ENCODE results near the gene INTS6.

Gene INTS6

DNA sequence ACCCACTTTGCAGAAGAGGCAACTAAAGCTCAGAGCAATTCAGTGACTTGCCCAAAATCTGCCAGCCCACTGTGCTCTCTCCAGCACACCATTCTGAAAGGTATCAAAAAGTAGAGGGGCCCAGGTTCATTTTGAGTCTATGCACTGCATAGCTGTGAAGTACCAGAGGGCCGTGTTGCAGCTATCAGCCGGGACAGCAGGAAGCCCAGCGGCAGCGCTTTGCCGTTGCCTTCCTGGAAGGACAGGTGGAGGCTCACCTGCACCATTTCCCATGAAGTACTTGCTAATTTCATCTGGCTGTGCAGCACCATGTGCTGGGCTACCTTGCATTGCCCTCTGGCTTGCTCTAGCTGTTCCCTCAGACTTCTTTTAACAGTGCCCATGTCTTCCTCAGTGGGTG is 116.1 kb downstream of the INTS6 start:
- H3K27ac ChIP-seq, result no peak overlapping the region
- DNase-seq (ENCODE audit: low spot score), result no peak
- H3K4me3 ChIP-seq, result no peak overlapping the region
- TF ChIP-seq, protein P1, sequence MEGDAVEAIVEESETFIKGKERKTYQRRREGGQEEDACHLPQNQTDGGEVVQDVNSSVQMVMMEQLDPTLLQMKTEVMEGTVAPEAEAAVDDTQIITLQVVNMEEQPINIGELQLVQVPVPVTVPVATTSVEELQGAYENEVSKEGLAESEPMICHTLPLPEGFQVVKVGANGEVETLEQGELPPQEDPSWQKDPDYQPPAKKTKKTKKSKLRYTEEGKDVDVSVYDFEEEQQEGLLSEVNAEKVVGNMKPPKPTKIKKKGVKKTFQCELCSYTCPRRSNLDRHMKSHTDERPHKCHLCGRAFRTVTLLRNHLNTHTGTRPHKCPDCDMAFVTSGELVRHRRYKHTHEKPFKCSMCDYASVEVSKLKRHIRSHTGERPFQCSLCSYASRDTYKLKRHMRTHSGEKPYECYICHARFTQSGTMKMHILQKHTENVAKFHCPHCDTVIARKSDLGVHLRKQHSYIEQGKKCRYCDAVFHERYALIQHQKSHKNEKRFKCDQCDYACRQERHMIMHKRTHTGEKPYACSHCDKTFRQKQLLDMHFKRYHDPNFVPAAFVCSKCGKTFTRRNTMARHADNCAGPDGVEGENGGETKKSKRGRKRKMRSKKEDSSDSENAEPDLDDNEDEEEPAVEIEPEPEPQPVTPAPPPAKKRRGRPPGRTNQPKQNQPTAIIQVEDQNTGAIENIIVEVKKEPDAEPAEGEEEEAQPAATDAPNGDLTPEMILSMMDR (IDR thresholded peaks at IDR 0.05), result no peak

DNA sequence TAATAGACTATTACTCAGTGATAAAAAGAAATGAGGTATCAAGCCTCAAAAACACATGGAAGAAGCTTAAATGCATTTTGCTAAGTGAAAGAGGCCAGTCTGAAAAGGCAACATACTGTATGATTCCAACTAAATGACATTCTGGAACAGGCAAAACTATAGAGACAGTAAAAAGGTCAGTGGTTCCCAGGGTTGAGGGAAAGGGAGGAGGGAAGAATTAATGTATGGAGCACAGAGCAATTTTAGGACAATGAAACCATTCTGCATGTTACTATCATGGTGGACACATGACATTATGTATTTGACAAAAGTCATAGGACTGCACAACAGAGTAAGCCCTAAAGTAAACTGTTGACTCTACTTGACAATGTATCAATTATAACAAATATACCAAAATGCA is 119.0 kb downstream of the INTS6 start:
- Histone ChIP-seq H3K4me3 (no peak overlapping the region), H3K27ac (no peak overlapping the region)
- DNase-seq (ENCODE audit: low spot score), result no peak
- TF ChIP-seq, protein P1 (IDR thresholded peaks at IDR 0.05), result no peak

DNA sequence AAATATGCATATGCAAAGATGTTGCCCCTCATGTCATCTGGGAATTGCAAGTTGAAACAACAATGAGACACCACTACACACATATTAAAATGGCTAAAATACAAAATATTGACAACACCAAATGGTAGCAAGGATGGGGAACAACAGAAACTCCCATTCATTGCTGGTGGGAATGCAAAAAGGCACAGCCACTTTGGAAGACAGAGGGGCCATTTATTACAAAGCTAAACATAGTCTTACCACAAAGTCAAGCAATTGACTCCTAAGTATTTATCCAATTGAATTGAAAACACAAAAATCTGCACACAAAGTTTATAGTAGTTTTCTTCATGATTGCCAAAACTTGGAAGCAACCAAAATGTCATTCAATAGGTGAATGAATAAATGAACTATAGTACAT is 119.4 kb downstream of the INTS6 start:
- Histone ChIP-seq H3K27ac (no peak overlapping the region), H3K4me3 (no peak overlapping the region)
- TF ChIP-seq, protein P1 (IDR thresholded peaks at IDR 0.05), result no peak
- no peak for DNase-seq (ENCODE audit: low spot score)

DNA sequence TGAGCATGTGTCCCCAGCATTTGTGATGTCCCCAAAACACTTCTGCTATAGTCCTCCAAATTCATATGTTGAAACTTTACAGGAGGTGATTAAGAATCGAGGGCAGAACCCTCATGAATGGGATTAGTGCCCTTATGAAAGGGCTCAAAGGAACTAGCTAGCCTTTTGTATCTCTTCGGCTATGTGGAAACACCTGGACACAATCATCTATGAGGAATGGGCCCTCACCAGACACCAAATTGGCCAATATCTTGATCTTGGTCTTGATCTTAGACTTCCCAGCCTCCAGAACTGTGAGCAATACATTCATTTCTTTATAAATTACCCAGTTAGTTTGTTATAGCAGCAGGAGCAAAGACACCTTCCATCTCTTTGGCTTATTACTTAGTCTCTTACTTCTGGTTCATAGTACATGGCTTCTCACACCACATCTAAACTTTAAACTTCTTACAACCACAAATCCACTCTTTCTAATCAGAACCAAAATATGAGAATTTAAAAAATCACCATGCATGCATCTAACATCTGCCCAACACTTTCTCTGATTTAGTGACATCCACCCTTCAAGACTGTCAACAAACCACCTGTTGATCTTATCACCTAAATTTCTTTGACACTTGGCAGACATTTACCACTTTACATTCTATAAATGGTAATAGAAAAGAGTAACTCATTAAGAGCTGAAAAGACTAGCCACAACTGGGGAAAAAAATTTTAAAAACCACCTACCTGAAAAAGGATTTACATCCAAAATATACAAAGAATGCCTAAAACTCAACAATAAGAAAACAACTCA is 120.1 kb downstream of the INTS6 start:
- no peak for DNase-seq (ENCODE audit: low spot score)
- no peak overlapping the region for H3K4me3 ChIP-seq
- no peak overlapping the region for H3K27ac ChIP-seq
- TF ChIP-seq, protein P1 (IDR thresholded peaks at IDR 0.05), result no peak

DNA sequence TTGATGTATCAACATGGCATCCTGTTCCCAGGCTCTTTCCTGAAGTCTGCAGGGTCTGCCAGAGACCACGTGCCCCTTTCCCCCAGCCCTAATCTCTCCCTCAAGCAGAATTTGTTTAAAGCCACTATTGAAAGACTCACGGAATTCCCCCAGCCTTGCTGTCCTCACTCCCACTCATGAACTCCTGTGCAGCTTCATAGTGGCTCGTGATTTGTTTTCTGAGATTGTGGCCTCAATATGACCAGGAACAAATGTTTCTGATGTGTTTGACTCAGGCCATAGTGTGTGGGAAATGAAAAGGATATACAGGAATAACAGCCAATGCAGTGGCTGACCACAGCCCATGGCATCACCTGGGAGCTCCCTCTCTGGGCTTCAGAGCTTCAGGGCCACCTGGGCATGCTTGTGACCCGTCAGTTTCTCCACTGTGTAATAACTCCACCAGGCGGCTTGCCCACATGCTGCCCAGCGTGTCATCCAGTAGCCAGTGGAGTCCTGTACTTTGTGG is 121.4 kb downstream of the INTS6 start:
- TF ChIP-seq, protein P1 (IDR thresholded peaks at IDR 0.05), result no peak
- DNase-seq (ENCODE audit: low spot score), result no peak
- no peak overlapping the region for H3K27ac ChIP-seq
- H3K4me3 ChIP-seq, result no peak overlapping the region

DNA sequence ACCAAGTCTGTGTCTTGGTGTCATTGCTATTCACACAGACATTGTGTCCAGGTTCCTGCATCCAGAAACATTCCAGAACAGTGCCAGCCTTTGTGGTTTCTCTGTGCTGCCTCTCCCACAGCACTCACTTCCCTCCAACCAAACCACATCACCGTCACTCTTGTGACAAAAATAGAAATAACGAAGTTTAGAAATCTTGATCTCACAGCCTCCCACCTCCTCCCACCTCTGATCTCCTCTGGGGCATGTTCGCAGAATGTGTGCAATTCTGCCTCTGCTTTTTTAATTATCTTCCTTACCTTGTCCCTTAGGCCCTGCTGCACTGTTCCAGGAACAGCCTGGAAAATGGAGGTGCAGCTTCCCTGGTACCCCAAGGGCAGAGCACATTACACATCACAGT is 122.0 kb downstream of the INTS6 start:
- no peak overlapping the region for H3K4me3 ChIP-seq
- no peak for DNase-seq (ENCODE audit: low spot score)
- TF ChIP-seq, protein P1 (IDR thresholded peaks at IDR 0.05), result no peak
- H3K27ac ChIP-seq, result no peak overlapping the region

DNA sequence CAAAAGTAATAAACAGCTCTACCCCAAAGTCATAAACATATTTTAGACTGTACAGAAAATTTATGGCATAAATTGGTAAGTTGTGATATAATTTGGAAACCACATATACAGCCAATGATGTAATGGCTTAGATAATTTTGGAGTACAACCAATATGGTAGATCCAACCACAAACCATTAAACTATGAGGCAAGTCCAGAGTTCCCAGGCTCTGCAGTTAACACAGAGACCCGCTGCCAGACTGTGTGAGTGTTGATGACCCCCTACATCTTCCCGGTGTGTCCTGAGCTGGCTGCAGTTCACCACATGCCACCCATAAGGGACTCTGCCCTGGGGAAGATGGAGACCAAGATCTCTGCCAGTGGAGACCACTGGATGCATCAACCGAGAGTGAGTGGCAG is 123.2 kb downstream of the INTS6 start:
- no peak overlapping the region for H3K27ac ChIP-seq
- TF ChIP-seq, protein P1 (IDR thresholded peaks at IDR 0.05), result no peak
- no peak overlapping the region for H3K4me3 ChIP-seq
- no peak for DNase-seq (ENCODE audit: low spot score)
